ENCODE data around the gene GLB1L.
A peak's percentile ranks its signal among the peaks of the same experiment; 100 is the strongest.

Gene GLB1L

GRCh38 chr2:219252084-219252483, 6.8 kb upstream of the GLB1L start:
- H3K36me3 Mint-ChIP-seq (ENCODE audit: low read depth), result peaks cover 66% of the 10 kb centered on the region
- DNase-seq, result peak; percentile 58

GRCh38 chr2:219251656-219252055, 6.4 kb upstream of the GLB1L start:
- Mint-ChIP-seq H3K4me3 (peak overlapping the region; percentile 95), H3K4me1 (ENCODE audit: low read depth) (peaks cover 82% of the 10 kb centered on the region), H3K27me3 (no peaks in the 10 kb centered on the region), H3K9me3 (no peaks in the 10 kb centered on the region), H3K27ac (peak overlapping the region; percentile 97), H3K36me3 (ENCODE audit: low read depth) (peaks cover 70% of the 10 kb centered on the region)
- DNase-seq, result no peak

More at GRCh38 chr2:219252084-219252483, 6.8 kb upstream of the GLB1L start:
- peak overlapping the region; percentile 97 for H3K27ac Mint-ChIP-seq
- H3K27me3 Mint-ChIP-seq, result no peaks in the 10 kb centered on the region
- H3K9me3 Mint-ChIP-seq, result no peaks in the 10 kb centered on the region
- H3K4me1 Mint-ChIP-seq (ENCODE audit: low read depth), result peaks cover 78% of the 10 kb centered on the region
- H3K4me3 Mint-ChIP-seq, result peak overlapping the region; percentile 95

- DNase-seq, result no peak
- H3K27me3 Mint-ChIP-seq, result no peaks in the 10 kb centered on the region
- peak overlapping the region; percentile 92 for H3K27ac Mint-ChIP-seq
- no peaks in the 10 kb centered on the region for H3K9me3 Mint-ChIP-seq
- peaks cover 80% of the 10 kb centered on the region for H3K4me1 Mint-ChIP-seq (ENCODE audit: low read depth)
- peaks cover 80% of the 10 kb centered on the region for H3K36me3 Mint-ChIP-seq (ENCODE audit: low read depth)
- peak overlapping the region; percentile 95 for H3K4me3 Mint-ChIP-seq
Observed at GRCh38 chr2:219250049-219250781, 5.0 kb upstream of the GLB1L start.

GRCh38 chr2:219249203-219249980, 4.1 kb upstream of the GLB1L start:
- Mint-ChIP-seq H3K27me3 (no peaks in the 10 kb centered on the region), H3K36me3 (ENCODE audit: low read depth) (peaks cover 82% of the 10 kb centered on the region), H3K4me3 (peak overlapping the region; percentile 95), H3K4me1 (ENCODE audit: low read depth) (peaks cover 77% of the 10 kb centered on the region), H3K27ac (peak overlapping the region; percentile 92), H3K9me3 (no peaks in the 10 kb centered on the region)
- DNase-seq, result peak; percentile 51

GRCh38 chr2:219248845-219249202, 3.6 kb upstream of the GLB1L start:
- no peak for DNase-seq
- Mint-ChIP-seq H3K27me3 (no peaks in the 10 kb centered on the region), H3K36me3 (ENCODE audit: low read depth) (peaks cover 80% of the 10 kb centered on the region), H3K4me3 (peak overlapping the region; percentile 95), H3K9me3 (no peaks in the 10 kb centered on the region), H3K27ac (peak overlapping the region; percentile 92), H3K4me1 (ENCODE audit: low read depth) (peaks cover 81% of the 10 kb centered on the region)

- H3K27ac Mint-ChIP-seq, result peak overlapping the region; percentile 99
- H3K4me1 Mint-ChIP-seq (ENCODE audit: low read depth), result peaks cover 81% of the 10 kb centered on the region
- peak; percentile 67 for DNase-seq
- H3K4me3 Mint-ChIP-seq, result peak overlapping the region; percentile 98
- peaks cover 75% of the 10 kb centered on the region for H3K36me3 Mint-ChIP-seq (ENCODE audit: low read depth)
- no peaks in the 10 kb centered on the region for H3K27me3 Mint-ChIP-seq
- no peaks in the 10 kb centered on the region for H3K9me3 Mint-ChIP-seq
Observed at GRCh38 chr2:219247678-219248642, 2.7 kb upstream of the GLB1L start.

- peaks cover 61% of the 10 kb centered on the region for H3K36me3 Mint-ChIP-seq (ENCODE audit: low read depth)
- peaks cover 68% of the 10 kb centered on the region for H3K4me1 Mint-ChIP-seq (ENCODE audit: low read depth)
- peak overlapping the region; percentile 99 for H3K27ac Mint-ChIP-seq
- no peaks in the 10 kb centered on the region for H3K9me3 Mint-ChIP-seq
- no peaks in the 10 kb centered on the region for H3K27me3 Mint-ChIP-seq
- DNase-seq, result no peak
- peak overlapping the region; percentile 98 for H3K4me3 Mint-ChIP-seq
Observed at GRCh38 chr2:219246559-219246958, 1.3 kb upstream of the GLB1L start.

GRCh38 chr2:219245899-219246230, 621 bp upstream of the GLB1L start:
- no peak for DNase-seq
- H3K27ac Mint-ChIP-seq, result peak overlapping the region; percentile 99

GRCh38 chr2:219244789-219245147, 476 bp downstream of the GLB1L start:
- DNase-seq, result no peak
- Mint-ChIP-seq H3K9me3 (no peaks in the 10 kb centered on the region), H3K4me1 (ENCODE audit: low read depth) (peaks cover 50% of the 10 kb centered on the region), H3K27ac (peak overlapping the region; percentile 99), H3K27me3 (no peaks in the 10 kb centered on the region), H3K36me3 (ENCODE audit: low read depth) (peaks cover 44% of the 10 kb centered on the region), H3K4me3 (peak overlapping the region; percentile 98)

More at GRCh38 chr2:219245899-219246230, 621 bp upstream of the GLB1L start:
- no peaks in the 10 kb centered on the region for H3K27me3 Mint-ChIP-seq
- H3K36me3 Mint-ChIP-seq (ENCODE audit: low read depth), result peaks cover 54% of the 10 kb centered on the region
- peak overlapping the region; percentile 98 for H3K4me3 Mint-ChIP-seq
- peaks cover 61% of the 10 kb centered on the region for H3K4me1 Mint-ChIP-seq (ENCODE audit: low read depth)
- H3K9me3 Mint-ChIP-seq, result no peaks in the 10 kb centered on the region

- peaks cover 35% of the 10 kb centered on the region for H3K4me1 Mint-ChIP-seq (ENCODE audit: low read depth)
- no peaks in the 10 kb centered on the region for H3K9me3 Mint-ChIP-seq
- no peak overlapping the region for H3K4me3 Mint-ChIP-seq
- no peak for DNase-seq
- H3K27me3 Mint-ChIP-seq, result no peaks in the 10 kb centered on the region
- H3K36me3 Mint-ChIP-seq (ENCODE audit: low read depth), result peaks cover 42% of the 10 kb centered on the region
- H3K27ac Mint-ChIP-seq, result peak overlapping the region; percentile 22
Observed at GRCh38 chr2:219243291-219243761, 1.9 kb downstream of the GLB1L start.

GRCh38 chr2:219234331-219234730, 10.9 kb downstream of the GLB1L start:
- H3K36me3 Mint-ChIP-seq (ENCODE audit: low read depth), result peaks cover 91% of the 10 kb centered on the region
- no peaks in the 10 kb centered on the region for H3K9me3 Mint-ChIP-seq
- H3K27me3 Mint-ChIP-seq, result no peaks in the 10 kb centered on the region
- no peak for DNase-seq
- H3K4me3 Mint-ChIP-seq, result no peak overlapping the region
- H3K27ac Mint-ChIP-seq, result no peak overlapping the region
- peaks cover 31% of the 10 kb centered on the region for H3K4me1 Mint-ChIP-seq (ENCODE audit: low read depth)

- peaks cover 53% of the 10 kb centered on the region for H3K4me1 Mint-ChIP-seq (ENCODE audit: low read depth)
- H3K27me3 Mint-ChIP-seq, result no peaks in the 10 kb centered on the region
- DNase-seq, result peak; percentile 72
- H3K4me3 Mint-ChIP-seq, result peak overlapping the region; percentile 98
- peaks cover 84% of the 10 kb centered on the region for H3K36me3 Mint-ChIP-seq (ENCODE audit: low read depth)
- H3K27ac Mint-ChIP-seq, result peak overlapping the region; percentile 98
- no peaks in the 10 kb centered on the region for H3K9me3 Mint-ChIP-seq
Observed at GRCh38 chr2:219230059-219230540, 15.1 kb downstream of the GLB1L start.

GRCh38 chr2:219229305-219230058, 15.8 kb downstream of the GLB1L start, which contains the start of the genes ANKZF1 and ATG9A:
TSS of gene ANKZF1 (plus strand) at chr2:219229806. CDS start at chr2:219230258, 452 bp downstream.
TSS of gene ATG9A (minus strand) at chr2:219229636. CDS start at chr2:219228024, 1,612 bp downstream.
- Mint-ChIP-seq H3K4me3 (peak within 1 kb of the TSS; percentile 98), H3K4me1 (ENCODE audit: low read depth) (peaks cover 53% of the 10 kb centered on the region), H3K9me3 (no peaks in the 10 kb centered on the region), H3K27ac (peak within 1 kb of the TSS; percentile 98), H3K36me3 (ENCODE audit: low read depth) (peaks cover 84% of the 10 kb centered on the region), H3K27me3 (no peaks in the 10 kb centered on the region)
- DNase-seq, result peak; percentile 97

All from activated T-cell treated with anti-CD3 and anti-CD28 coated beads, Interleukin-2, amount 50 U/mL, for 24 hours (primary cell).